D721Med (cell line): ENCODE data around the gene MALL.
"Not testable (repeated sequence)": the region's sequence is repeated elsewhere in the genome, so short reads cannot be mapped to it uniquely, and the experiment has no call there.

ENCODE experiments used
- DNase-seq: peaks from one replicate; pipeline ENCODE4 v3.0.0; 2011; ENCODE audit warnings: low spot score; ENCODE audit not compliant: insufficient read length
- FAIRE-seq: peaks from 2 replicates; lab custom pipeline; 2011; peaks lifted over from hg19 to GRCh38; lab: Jason Lieb, UNC

The MALL gene

DNA sequence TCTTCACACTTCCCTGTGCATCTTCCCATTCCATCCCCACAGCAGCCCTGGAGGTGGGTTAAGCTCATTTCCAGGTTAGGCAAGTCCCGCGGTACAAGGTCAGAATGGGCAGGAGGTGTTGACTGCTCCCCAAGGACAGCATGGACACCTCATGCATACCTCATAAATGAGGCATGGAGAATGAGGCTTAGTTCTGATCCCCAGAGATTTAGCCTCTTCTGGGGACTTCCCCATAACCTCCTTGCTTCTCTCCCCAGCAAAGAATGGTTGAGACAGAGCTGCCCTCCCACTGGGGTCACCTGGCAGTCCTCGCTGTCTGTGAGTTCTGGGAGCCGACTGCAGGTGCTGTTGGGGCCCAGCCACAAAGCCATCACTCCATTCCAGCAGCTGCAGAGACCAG, 68.4 kb downstream of the MALL start:
- not testable (repeated sequence) for FAIRE-seq, DNase-seq

GRCh38 chr2:110041941-110042660, 73.5 kb downstream of the MALL start:
- DNase-seq, FAIRE-seq: not testable (repeated sequence)

DNA sequence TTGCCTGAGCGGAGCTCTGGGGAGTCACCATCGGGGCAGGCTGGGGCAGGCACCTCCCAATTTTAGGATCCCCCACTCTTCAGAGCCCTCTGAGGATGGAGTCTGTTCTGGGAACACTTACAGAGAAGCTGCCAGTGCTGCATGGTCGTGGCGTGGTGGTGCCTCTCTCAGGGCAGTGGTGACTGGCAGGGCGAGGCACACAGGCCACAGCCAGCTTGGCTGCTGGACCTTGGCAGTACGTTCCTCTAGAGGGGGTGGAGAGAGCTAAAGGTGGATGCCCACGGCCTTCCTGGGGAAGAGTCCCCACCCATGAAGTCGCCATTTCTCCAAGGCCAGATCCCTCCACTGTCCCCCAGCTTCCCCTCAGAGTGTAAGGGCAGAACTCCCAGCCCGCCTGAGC, 78.3 kb downstream of the MALL start:
- FAIRE-seq, DNase-seq: not testable (repeated sequence)

GRCh38 chr2:110035384-110035783, 80.2 kb downstream of the MALL start:
- DNase-seq, FAIRE-seq: not testable (repeated sequence)

GRCh38 chr2:110034935-110035334, 80.7 kb downstream of the MALL start:
- FAIRE-seq, DNase-seq: not testable (repeated sequence)
